HG02840 (cell line): ENCODE data around the gene CLEC18B.
"Not testable (repeated sequence)": the region's sequence is repeated elsewhere in the genome, so short reads cannot be mapped to it uniquely, and the experiment has no call there.

Experiments
- ATAC-seq: cut with Tn5 transposase; IDR thresholded peaks from one replicate; pipeline ENCODE4 v1.9.1; 2021; ENCODE audit warnings: mild to moderate bottlenecking, moderate library complexity, moderate number of reproducible peaks; ENCODE audit not compliant: unreplicated experiment, low FRiP score

Gene CLEC18B

DNA sequence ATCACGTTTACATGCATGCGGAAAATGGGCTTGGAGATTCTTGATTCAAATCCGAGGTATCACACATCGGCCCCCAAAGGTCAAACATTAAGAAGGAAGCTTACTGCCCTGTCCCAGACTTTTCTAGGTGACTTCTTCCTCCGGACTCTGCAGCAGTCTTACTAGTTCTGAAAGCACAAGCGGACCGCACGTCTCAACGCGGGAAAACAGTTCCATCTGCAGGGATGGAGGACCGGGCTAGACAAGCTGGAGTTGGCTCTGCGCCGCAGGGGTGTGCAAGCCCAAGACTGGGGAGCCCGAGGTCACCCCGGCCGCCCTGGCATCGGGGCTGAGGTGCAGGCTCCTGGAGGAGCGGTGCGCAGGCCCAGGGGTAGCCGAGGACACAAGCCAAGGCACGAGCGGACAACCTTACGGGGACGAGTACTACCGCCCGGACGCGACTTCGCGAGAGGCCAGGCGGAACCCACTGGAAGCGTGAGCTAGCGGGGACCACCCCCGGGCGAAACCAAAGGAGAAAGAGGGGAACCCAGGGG lies 53.7 kb downstream of the CLEC18B start:
- ATAC-seq = peak; percentile 46

DNA sequence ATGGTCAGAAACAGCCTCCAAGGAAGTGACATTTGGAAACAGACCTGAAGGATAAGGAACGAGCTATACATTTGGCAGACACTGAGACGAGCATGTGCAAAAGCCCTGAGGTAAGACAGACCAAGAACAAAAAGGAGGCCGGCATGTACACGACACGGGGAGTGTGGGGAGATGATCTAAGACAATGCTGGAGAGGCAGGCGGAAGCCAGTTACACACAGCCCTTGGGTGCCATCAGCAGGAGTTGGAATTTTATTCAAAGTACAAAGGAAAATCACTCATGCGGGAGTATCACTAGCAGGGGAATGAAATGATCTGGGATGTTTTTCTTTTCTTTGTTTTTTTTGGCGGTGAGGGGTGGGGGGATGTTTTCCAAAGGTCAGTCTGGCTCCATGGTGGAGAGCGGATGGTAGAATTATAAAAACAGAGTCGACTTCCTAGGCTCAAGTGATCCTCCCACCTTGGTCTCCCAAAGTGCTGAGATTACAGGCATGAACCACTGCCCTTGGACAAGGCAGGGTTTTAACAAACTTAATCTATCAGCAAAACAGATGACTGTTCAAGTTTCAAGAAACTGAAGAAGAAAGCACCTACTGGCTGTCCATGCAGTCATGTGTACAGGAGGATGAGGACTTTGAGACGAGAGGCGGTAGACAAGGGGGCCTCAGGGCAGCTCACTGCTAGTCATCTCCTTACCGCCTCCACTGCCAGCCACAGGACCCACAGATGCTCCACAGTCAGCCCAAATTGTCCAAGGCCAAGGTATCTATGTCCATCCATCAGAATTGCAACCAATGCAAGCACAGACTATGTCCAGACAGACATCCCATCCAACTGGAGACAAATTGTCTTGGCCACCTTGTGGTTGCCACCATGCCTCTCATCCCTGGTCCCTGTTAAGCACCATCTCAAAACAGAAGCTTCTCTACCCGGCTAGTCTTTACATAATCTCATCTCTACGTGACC lies 59.4 kb downstream of the CLEC18B start:
- not testable (repeated sequence) for ATAC-seq
